Colon (tissue), 2 donors: ENCODE data around the gene SRY.
"Not testable (repeated sequence)": the region's sequence is repeated elsewhere in the genome, so short reads cannot be mapped to it uniquely, and the experiment has no call there.

ENCODE experiments used
- FAIRE-seq: peaks from 2 replicates; lab custom pipeline; 2012; peaks lifted over from hg19 to GRCh38; lab: Jason Lieb, UNC
- donor health status: control.
- donor health status: control.

SRY gene

DNA sequence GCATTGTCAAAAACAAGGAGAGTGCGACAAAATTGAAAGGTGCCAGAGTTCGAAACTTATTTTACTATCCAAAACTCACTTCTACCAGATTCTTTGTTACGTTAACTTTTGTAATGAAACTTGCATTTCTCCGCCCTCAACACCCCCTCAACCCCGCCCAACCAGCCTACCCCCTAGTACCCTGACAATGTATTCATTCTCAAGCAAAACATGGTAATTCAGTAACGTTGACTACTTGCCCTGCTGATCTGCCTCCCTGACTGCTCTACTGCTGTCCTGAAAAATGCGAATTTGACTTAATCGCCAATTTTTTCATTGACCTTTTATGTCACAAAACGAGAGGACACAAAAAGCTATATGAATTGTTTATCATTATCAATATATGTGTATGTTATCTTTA is at the start of gene SRY:
SRY (minus strand) TSS at position 83 of the 400 bp plus-strand sequence; CDS start at position 4, 79 bp downstream.
- no peak for FAIRE-seq

DNA sequence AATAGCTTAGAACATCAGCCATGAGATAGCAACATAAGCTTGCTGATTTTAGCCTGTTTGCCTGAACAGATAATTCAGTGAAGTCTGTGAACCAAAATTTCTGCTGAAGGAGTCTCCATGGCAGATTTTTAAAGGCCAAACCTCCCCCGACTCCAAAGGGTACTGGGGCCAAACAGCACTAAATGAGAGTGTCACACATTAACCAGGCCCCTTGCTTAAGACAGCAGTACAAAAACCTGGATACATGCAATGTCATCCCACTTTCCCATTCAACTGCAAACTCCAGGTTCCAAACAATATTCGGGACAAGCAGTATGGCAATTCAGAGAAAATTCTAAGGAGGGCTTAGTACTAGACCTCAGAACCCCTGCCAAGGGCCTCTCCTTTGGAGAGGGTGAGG is 49.6 kb upstream of the SRY start:
- no peak for FAIRE-seq

DNA sequence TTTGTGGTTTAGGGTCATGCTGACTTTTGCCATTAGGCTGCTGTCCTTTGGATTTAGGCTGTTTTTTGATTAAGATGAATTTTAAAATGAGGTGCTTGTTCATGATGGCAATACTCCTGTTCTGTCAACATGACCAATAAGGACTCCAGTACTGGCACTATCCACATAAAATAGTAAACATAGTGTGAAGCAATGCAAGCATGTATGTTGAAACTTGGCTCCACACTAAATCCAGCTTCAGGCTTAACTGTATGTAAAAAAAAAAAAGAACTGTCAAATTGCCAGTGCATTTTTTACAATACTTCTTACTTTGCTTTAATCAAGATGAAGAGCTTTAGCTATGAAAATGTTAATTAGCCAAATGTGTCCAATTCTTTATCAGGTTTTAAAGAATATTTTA is 47.7 kb upstream of the SRY start:
- FAIRE-seq: no peak

DNA sequence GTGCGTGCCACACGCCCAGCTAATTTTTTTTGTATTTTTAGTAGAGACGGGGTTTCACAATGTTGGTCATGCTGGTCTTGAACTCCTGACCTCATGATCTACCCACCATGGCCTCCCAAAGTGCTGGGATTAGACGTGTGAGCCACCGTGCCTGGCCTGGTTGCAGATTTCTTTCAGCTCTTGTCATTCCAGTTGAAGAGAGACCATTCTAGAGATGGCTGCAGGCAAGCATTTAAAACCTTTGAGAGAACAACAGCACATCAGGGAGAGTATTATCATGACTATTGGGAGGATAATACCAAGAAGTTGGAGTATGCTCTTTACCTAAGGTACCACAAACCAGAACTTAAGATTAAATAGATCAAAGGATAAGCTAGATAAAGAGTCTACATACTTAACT is 41.0 kb upstream of the SRY start:
- no peak for FAIRE-seq

DNA sequence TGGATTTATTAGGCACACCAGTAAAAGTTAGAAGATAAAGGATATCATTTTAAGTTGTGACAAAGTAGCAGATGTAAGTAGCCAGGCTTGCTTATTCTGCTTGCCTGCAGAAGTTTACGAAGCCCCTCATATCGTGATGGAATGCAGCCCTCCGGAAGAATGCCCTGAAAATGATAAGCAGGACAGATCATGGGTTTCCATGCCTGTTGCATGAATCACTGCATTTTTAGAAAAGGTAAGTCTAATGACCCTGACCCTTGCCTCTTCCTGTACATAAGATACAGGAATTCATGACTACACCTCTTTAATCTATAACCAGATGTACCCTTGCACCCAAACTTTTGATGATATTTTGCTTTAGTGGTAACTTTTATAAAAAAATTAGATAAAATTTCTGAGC is 37.0 kb upstream of the SRY start:
- FAIRE-seq: no peak

DNA sequence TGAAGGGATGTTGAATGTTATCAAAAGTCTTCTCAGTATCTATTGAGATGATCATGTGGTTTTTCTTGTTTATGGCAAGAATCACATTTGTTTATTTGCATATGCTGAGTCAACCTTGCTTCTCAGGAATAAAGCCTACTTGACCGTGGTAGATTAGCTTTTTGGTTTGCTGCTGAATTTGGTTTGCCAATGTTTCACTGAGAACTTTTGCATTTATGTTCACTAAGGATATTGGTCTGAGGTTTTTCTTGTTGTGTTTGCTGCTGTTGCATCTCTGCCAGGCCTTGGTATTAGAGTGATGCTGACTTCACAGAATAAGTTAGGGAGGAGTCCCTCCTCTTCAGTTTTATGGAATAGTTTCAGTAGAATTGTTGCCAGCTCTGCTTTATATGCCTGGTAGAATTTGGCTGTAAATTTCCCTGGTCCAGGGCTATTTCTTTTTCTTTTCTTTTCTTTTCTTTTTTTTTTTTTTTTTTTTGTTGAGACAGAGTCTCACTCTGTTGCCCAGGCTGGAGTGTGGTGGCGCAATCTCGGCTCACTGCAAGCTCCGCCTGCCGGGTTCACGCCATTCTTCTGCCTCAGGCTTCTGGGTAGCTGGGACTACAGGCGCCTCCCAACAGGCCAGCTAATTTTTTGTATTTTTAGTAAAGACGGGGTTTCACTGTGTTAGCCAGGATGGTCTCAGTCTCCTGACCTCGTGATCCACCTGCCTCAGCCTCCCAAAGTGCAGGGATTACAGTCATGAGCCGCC is 29.8 kb upstream of the SRY start:
- FAIRE-seq: not testable (repeated sequence)

DNA sequence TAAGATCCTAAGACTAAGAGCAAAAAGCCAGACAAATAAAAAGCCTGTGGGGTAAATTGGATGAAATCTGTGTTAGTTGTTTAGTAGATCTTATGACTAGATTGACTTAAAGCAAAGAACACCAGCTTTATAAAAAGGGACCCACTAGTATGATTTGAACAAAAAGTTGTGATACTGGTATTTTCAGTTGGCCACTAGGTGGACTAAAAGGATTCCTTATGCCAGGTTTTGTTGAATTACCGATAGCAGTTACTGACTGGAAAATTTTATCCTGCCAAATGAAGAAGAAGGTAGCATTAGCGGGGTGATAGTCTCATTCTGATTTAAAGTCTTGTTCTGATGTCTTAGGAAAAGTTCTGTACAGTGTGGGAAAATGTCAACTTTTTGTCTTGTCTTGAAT is 12.8 kb upstream of the SRY start:
- FAIRE-seq: no peak

DNA sequence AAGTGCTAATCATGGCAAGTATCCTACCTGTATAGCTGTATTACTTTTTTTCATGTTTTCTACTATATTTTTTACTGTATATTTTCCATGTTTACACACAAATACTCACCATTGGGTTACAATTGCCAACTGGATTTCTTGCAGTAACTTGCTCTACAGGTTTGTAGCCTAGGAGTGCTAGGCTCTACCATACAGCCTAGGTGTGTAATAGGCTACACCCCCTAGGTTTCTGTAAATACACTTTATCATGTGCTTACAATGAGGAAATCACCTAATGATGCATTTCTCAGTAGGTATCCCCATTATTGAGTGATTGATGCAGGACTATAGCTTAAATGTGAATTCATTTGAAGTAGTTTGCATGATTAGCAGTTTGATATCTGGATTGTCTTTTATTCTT is 10.5 kb upstream of the SRY start:
- no peak for FAIRE-seq

DNA sequence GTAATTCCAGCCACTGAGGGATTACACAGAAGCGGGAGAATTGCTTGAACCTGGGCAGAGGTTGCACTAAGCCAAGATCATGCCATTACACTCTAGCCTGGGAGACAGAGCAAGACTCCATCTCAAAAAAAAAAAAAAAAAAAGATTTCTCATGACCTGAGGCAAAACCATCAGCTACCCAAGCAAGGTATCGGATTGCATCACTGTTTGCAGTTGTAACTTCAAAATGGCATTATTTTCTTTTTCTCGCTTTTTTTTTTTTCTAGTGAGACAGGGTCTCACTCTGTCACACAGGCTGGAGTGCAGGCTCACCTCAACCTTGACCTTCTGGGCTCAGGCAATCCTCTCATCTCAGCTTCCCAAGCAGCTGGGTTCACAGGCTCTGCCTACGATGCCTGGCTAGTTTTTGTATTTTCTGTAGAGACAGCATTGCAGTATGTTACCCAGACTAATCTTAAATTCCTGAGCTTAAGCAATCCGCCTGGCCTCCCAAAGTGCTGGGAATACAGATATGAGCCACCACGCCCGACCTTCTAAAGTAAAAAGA is 9.6 kb upstream of the SRY start:
- FAIRE-seq: no peak

DNA sequence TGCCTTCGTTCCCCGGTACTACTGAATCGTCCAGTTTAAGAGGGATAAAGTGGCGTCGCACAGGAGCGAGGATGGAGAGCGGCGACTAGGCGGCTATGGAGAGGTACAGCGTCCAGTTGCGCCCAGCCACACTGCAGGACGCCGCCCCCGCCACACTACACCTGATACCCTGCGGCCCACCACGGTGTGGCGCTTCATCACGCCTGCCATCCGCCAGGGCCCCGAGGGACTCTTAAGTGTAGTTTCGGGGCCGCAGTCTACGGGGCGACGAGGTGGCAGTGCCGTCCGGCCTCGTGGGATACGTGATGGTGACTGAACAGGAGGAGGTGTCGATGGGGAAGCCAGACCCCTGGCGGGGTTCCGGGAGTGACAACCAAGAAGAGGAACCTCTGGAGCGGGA is 2.3 kb upstream of the SRY start:
- no peak for FAIRE-seq

DNA sequence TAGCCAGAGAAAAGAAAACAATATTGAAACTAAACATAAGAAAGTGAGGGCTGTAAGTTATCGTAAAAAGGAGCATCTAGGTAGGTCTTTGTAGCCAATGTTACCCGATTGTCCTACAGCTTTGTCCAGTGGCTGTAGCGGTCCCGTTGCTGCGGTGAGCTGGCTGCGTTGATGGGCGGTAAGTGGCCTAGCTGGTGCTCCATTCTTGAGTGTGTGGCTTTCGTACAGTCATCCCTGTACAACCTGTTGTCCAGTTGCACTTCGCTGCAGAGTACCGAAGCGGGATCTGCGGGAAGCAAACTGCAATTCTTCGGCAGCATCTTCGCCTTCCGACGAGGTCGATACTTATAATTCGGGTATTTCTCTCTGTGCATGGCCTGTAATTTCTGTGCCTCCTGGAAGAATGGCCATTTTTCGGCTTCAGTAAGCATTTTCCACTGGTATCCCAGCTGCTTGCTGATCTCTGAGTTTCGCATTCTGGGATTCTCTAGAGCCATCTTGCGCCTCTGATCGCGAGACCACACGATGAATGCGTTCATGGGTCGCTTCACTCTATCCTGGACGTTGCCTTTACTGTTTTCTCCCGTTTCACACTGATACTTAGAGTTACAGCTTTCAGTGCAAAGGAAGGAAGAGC is 488 bp downstream of the SRY start:
- no peak for FAIRE-seq
